ENCODE measurements around the gene RHOH.

RHOH gene

GRCh38 chr4:40238008-40238699 is 41.3 kb downstream of the RHOH start:
- DNase-seq (ENCODE audit: low spot score), result no peak

- DNase-seq (ENCODE audit: low spot score), result peak; percentile 22
These were observed 42.1 kb downstream of the RHOH start for GRCh38 chr4:40238700-40239548.

- DNase-seq (ENCODE audit: low spot score), result no peak
These were observed 43.3 kb downstream of the RHOH start for GRCh38 chr4:40240040-40240653.

- DNase-seq (ENCODE audit: low spot score), result no peak
These were observed 44.2 kb downstream of the RHOH start for GRCh38 chr4:40241026-40241425.

- no peak for DNase-seq (ENCODE audit: low spot score)
These were observed 45.1 kb downstream of the RHOH start for GRCh38 chr4:40241941-40242340.

- no peak for DNase-seq (ENCODE audit: low spot score)
These were observed 46.6 kb downstream of the RHOH start for GRCh38 chr4:40243386-40243948.

GRCh38 chr4:40244606-40245005 is 47.8 kb downstream of the RHOH start:
- DNase-seq (ENCODE audit: low spot score), result no peak

- no peak for DNase-seq (ENCODE audit: low spot score)
These were observed 48.7 kb downstream of the RHOH start for GRCh38 chr4:40245550-40245949.

GRCh38 chr4:40246011-40246900 is 49.4 kb downstream of the RHOH start:
- DNase-seq (ENCODE audit: low spot score), result no peak

- DNase-seq (ENCODE audit: low spot score), result no peak
These were observed 50.1 kb downstream of the RHOH start for GRCh38 chr4:40246938-40247337.

- no peak for DNase-seq (ENCODE audit: low spot score)
These were observed 50.5 kb downstream of the RHOH start for GRCh38 chr4:40247350-40247749.

- DNase-seq (ENCODE audit: low spot score), result no peak
These were observed 54.5 kb downstream of the RHOH start for GRCh38 chr4:40251366-40251765.

- DNase-seq (ENCODE audit: low spot score), result no peak
These were observed 57.1 kb downstream of the RHOH start for GRCh38 chr4:40253906-40254305.

GRCh38 chr4:40254608-40255392 is 58.0 kb downstream of the RHOH start:
- no peak for DNase-seq (ENCODE audit: low spot score)

- no peak for DNase-seq (ENCODE audit: low spot score)
These were observed 58.8 kb downstream of the RHOH start for GRCh38 chr4:40255393-40256281.

GRCh38 chr4:40256329-40256728 is 59.5 kb downstream of the RHOH start:
- DNase-seq (ENCODE audit: low spot score), result no peak

GRCh38 chr4:40256817-40257216 is 60.0 kb downstream of the RHOH start:
- DNase-seq (ENCODE audit: low spot score), result no peak

- DNase-seq (ENCODE audit: low spot score), result no peak
These were observed 61.8 kb downstream of the RHOH start for GRCh38 chr4:40258627-40259026.

GRCh38 chr4:40261231-40262076 is 64.6 kb downstream of the RHOH start:
- no peak for DNase-seq (ENCODE audit: low spot score)
